HL-60 (cell line): Measurements from ENCODE around the gene PICALM.

Source experiments
- DNase-seq, 2 experiments: peaks; one replicate each; pipeline ENCODE4 v3.0.0-alpha.2; 2010 to 2020; ENCODE audit warnings: low read depth in 1 of 2, low spot score in 1 of 2
- H3K27ac ChIP-seq: fragments of 250-450 bp; sonication (Bioruptor Pico); replicated peaks from 2 replicates; pipeline ENCODE4 v1.5.1; 2020; ENCODE audit warnings: mild to moderate bottlenecking, moderate library complexity
- H3K27me3 ChIP-seq: fragments of 250-450 bp; sonication (Bioruptor Pico); 2 replicates; pipeline ENCODE4 v1.5.1; 2021; ENCODE audit warnings: mild to moderate bottlenecking, moderate library complexity; ENCODE audit not compliant: insufficient read depth, poor library complexity, severe bottlenecking
- H3K4me3 ChIP-seq: replicated peaks from 2 replicates; pipeline ENCODE4 v1.5.1; 2011; ENCODE audit warnings: mild to moderate bottlenecking, control low read depth, low read length; ENCODE audit not compliant: insufficient read depth
- GABPA ChIP-seq: IDR thresholded peaks from 2 replicates; pipeline ENCODE4 v1.6.1; 2012; ENCODE audit warnings: low read depth
- POLR2AphosphoS5 ChIP-seq: IDR thresholded peaks from 2 replicates; pipeline ENCODE4 v1.6.1; 2012; ENCODE audit warnings: low read depth
- SPI1 ChIP-seq: IDR thresholded peaks from 2 replicates; pipeline ENCODE4 v1.6.1; 2012; ENCODE audit warnings: low read depth, mild to moderate bottlenecking, borderline replicate concordance
- TF ChIP-seq, protein P1 (sequence below): IDR thresholded peaks from 2 replicates; pipeline ENCODE4 v1.6.1; 2012; ENCODE audit warnings: low read depth; ENCODE audit not compliant: insufficient replicate concordance
- TF ChIP-seq, protein P2 (sequence below): IDR thresholded peaks from one replicate; pipeline ENCODE4 v1.5.1; 2011; ENCODE audit warnings: low read length, control low read depth, inconsistent platforms; ENCODE audit not compliant: insufficient read depth

Gene PICALM

DNA sequence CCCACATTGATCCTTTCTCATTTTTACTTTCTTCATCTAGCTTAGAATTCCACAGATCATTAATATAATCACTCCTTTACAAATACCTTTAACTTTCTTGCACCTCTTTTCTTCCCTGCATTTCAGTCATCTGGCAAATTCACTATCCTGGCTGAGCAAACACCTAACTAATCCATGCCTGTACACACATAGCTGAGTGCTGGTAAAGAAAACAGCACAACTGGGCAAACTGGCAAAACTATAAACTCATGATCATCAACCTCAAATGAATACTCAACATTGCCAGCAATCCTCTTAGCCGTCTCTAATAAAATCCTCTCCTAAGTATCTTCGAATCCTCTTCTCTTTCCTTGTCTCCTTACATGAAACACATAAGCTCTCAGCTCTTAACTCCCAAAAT is 52.4 kb downstream of the PICALM start:
- H3K4me3 ChIP-seq: no peak overlapping the region
- TF ChIP-seq POLR2AphosphoS5 (no peak), SPI1 (no peak), GABPA (no peak)
- TF ChIP-seq, protein P1, sequence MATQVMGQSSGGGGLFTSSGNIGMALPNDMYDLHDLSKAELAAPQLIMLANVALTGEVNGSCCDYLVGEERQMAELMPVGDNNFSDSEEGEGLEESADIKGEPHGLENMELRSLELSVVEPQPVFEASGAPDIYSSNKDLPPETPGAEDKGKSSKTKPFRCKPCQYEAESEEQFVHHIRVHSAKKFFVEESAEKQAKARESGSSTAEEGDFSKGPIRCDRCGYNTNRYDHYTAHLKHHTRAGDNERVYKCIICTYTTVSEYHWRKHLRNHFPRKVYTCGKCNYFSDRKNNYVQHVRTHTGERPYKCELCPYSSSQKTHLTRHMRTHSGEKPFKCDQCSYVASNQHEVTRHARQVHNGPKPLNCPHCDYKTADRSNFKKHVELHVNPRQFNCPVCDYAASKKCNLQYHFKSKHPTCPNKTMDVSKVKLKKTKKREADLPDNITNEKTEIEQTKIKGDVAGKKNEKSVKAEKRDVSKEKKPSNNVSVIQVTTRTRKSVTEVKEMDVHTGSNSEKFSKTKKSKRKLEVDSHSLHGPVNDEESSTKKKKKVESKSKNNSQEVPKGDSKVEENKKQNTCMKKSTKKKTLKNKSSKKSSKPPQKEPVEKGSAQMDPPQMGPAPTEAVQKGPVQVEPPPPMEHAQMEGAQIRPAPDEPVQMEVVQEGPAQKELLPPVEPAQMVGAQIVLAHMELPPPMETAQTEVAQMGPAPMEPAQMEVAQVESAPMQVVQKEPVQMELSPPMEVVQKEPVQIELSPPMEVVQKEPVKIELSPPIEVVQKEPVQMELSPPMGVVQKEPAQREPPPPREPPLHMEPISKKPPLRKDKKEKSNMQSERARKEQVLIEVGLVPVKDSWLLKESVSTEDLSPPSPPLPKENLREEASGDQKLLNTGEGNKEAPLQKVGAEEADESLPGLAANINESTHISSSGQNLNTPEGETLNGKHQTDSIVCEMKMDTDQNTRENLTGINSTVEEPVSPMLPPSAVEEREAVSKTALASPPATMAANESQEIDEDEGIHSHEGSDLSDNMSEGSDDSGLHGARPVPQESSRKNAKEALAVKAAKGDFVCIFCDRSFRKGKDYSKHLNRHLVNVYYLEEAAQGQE: no peak
- TF ChIP-seq, protein P2, sequence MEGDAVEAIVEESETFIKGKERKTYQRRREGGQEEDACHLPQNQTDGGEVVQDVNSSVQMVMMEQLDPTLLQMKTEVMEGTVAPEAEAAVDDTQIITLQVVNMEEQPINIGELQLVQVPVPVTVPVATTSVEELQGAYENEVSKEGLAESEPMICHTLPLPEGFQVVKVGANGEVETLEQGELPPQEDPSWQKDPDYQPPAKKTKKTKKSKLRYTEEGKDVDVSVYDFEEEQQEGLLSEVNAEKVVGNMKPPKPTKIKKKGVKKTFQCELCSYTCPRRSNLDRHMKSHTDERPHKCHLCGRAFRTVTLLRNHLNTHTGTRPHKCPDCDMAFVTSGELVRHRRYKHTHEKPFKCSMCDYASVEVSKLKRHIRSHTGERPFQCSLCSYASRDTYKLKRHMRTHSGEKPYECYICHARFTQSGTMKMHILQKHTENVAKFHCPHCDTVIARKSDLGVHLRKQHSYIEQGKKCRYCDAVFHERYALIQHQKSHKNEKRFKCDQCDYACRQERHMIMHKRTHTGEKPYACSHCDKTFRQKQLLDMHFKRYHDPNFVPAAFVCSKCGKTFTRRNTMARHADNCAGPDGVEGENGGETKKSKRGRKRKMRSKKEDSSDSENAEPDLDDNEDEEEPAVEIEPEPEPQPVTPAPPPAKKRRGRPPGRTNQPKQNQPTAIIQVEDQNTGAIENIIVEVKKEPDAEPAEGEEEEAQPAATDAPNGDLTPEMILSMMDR: no peak
- no peak overlapping the region for H3K27ac ChIP-seq
- no peaks in the 10 kb centered on the region for H3K27me3 ChIP-seq
- DNase-seq: no peak

DNA sequence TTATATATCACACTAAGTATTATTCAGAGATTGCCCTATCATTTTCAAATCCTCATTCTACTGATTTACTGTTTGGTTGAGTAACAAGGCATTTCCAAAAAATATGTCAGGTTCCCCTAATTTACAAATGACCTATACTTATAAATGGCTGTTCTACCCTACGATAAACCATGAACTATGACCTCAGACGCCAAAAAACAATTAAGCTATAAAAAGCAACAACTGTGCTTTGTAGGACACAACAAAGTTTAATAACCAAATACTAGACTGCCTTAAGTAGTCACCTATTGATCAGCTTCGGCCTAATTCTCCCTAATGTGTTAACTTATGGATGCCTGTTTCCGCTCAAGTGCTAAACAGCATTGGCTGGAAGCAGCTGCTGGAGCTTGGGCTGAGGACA is 53.2 kb downstream of the PICALM start:
- no peak for DNase-seq
- H3K27ac ChIP-seq: no peak overlapping the region

DNA sequence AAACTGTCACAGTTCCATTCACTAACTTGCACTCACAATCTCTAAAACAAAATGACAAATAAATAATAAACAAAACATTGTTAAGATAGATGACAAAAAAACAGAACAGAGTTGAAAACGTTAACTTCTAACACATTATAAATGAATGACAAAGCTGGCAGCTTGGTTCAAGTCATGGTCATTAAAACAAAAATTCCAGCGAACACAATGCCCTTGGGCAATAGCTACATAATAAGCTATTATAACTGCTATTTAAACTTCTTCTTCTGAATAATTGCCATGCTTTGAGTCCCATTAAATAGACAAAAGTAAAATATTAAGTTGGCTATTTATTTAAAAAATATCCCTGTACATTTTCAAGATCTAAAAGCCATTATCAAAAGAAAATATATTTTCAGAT is 54.7 kb downstream of the PICALM start:
- DNase-seq: no peak
- TF ChIP-seq, protein P1: no peak
- TF ChIP-seq POLR2AphosphoS5: no peak
- no peak for TF ChIP-seq SPI1
- no peak for TF ChIP-seq GABPA
- TF ChIP-seq, protein P2: no peak
- no peak overlapping the region for H3K27ac ChIP-seq
- H3K4me3 ChIP-seq: no peak overlapping the region
- H3K27me3 ChIP-seq: no peaks in the 10 kb centered on the region

More for the DNA sequence above, 53.2 kb downstream of the PICALM start:
- no peak for TF ChIP-seq GABPA
- TF ChIP-seq SPI1: no peak
- TF ChIP-seq POLR2AphosphoS5: no peak
- TF ChIP-seq, protein P2: no peak
- TF ChIP-seq, protein P1: no peak
- no peak overlapping the region for H3K4me3 ChIP-seq
- no peaks in the 10 kb centered on the region for H3K27me3 ChIP-seq
